Liver (tissue), 9 donors: ENCODE measurements around the gene KCTD2. TPM values are rescaled to one million over a fixed set of nuclear protein-coding genes. Genes with fewer than 3 reads are reported as not detected.
A peak's percentile ranks its signal among the peaks of the same experiment; 100 is the strongest.

Experiments
- DNase-seq: peaks from one replicate; pipeline ENCODE4 v3.0.0-alpha.2; 2017; ENCODE audit warnings: low spot score
- H3K27ac ChIP-seq, 2 donors: one replicate each; pipeline ENCODE4 v1.7.0; 2013; ENCODE audit warnings: inconsistent platforms in 2 of 2, low read length in 2 of 2, control low read depth in 1 of 2, low read depth in 1 of 2, mild to moderate bottlenecking in 1 of 2
- H3K27me3 ChIP-seq, 4 donors: one replicate each; pipeline versions ENCODE4 v1.6.1 to v1.7.0; 2013; ENCODE audit warnings: low read length in 3 of 4, inconsistent platforms in 1 of 4, mild to moderate bottlenecking in 1 of 4, moderate library complexity in 1 of 4; ENCODE audit not compliant: control insufficient read depth in 4 of 4, insufficient read depth in 4 of 4
- H3K36me3 ChIP-seq, 4 donors: one replicate each; pipeline versions ENCODE4 v1.6.1 to v1.7.0; 2013; ENCODE audit warnings: low read length in 3 of 4, mild to moderate bottlenecking in 3 of 4, low read depth in 1 of 4, moderate library complexity in 1 of 4; ENCODE audit not compliant: control insufficient read depth in 4 of 4, insufficient read depth in 3 of 4
- H3K4me1 ChIP-seq, 4 donors: one replicate each; pipeline versions ENCODE4 v1.6.1 to v1.7.0; 2013; ENCODE audit warnings: low read length in 3 of 4, mild to moderate bottlenecking in 3 of 4, moderate library complexity in 1 of 4; ENCODE audit not compliant: control insufficient read depth in 4 of 4, insufficient read depth in 4 of 4
- H3K4me3 ChIP-seq, 3 donors: one replicate each; pipeline versions ENCODE4 v1.6.1 to v1.7.0; 2013; ENCODE audit warnings: low read length in 3 of 3, control low read depth in 1 of 3, low read depth in 1 of 3, mild to moderate bottlenecking in 1 of 3
- H3K9ac ChIP-seq, 2 donors: one replicate each; pipeline ENCODE4 v1.7.0; 2013; ENCODE audit warnings: low read length in 2 of 2, mild to moderate bottlenecking in 2 of 2, moderate library complexity in 2 of 2, control low read depth in 1 of 2, low read depth in 1 of 2
- H3K9me3 ChIP-seq, 4 donors: one replicate each; pipeline versions ENCODE4 v1.6.1 to v1.7.0; 2013; ENCODE audit warnings: low read length in 3 of 4; ENCODE audit not compliant: control insufficient read depth in 4 of 4
- ATF3 ChIP-seq: IDR thresholded peaks from 2 replicates; pipeline ENCODE4 v1.6.1; 2016; ENCODE audit warnings: antibody characterized with exemption
- CTCF ChIP-seq: fragments of 150-350 bp; IDR thresholded peaks from 2 replicates; pipeline ENCODE4 v1.5.1; 2017; ENCODE audit warnings: improper control_type of control experiment, low read depth, low read length; ENCODE audit not compliant: missing input control
- EGR1 ChIP-seq, 2 donors: IDR thresholded peaks; 2 replicates each; pipeline ENCODE4 v1.6.1; 2016 to 2018; ENCODE audit warnings: antibody characterized with exemption in 2 of 2, low read depth in 2 of 2
- FOXA1 ChIP-seq: IDR thresholded peaks from 2 replicates; pipeline ENCODE4 v1.6.1; 2016; ENCODE audit warnings: antibody characterized with exemption
- FOXA2 ChIP-seq: IDR thresholded peaks from 2 replicates; pipeline ENCODE4 v1.6.1; 2016; ENCODE audit warnings: antibody characterized with exemption
- GABPA ChIP-seq, 2 donors: IDR thresholded peaks in 1 of 2; conservative IDR thresholded peaks in 1 of 2; 2 replicates each; pipeline ENCODE4 v1.6.1; 2016; ENCODE audit warnings: antibody characterized with exemption in 2 of 2, mild to moderate bottlenecking in 1 of 2, moderate library complexity in 1 of 2
- HNF4A ChIP-seq, 2 donors: conservative IDR thresholded peaks; 2 replicates each; pipeline ENCODE4 v1.6.1; 2016; ENCODE audit warnings: antibody characterized with exemption in 2 of 2, mild to moderate bottlenecking in 2 of 2
- HNF4G ChIP-seq: IDR thresholded peaks from 2 replicates; pipeline ENCODE4 v1.6.1; 2016; ENCODE audit warnings: antibody characterized with exemption
- JUND ChIP-seq, 2 donors: IDR thresholded peaks; 2 replicates each; pipeline ENCODE4 v1.6.1; 2016; ENCODE audit warnings: antibody characterized with exemption in 2 of 2
- MAX ChIP-seq: IDR thresholded peaks from 2 replicates; pipeline ENCODE4 v1.6.1; 2016; ENCODE audit warnings: antibody characterized with exemption
- NR2F2 ChIP-seq: IDR thresholded peaks from 2 replicates; pipeline ENCODE4 v1.6.1; 2016; ENCODE audit warnings: antibody characterized with exemption
- RAD21 ChIP-seq, 2 donors: IDR thresholded peaks; 2 replicates each; pipeline ENCODE4 v1.6.1; 2016; ENCODE audit warnings: antibody characterized with exemption in 2 of 2, mild to moderate bottlenecking in 2 of 2
- REST ChIP-seq: IDR thresholded peaks from 2 replicates; pipeline ENCODE4 v1.6.1; 2016; ENCODE audit warnings: antibody characterized with exemption, mild to moderate bottlenecking
- RXRA ChIP-seq, 2 donors: IDR thresholded peaks; 2 replicates each; pipeline ENCODE4 v1.6.1; 2017 to 2018; ENCODE audit warnings: antibody characterized with exemption in 2 of 2, mild to moderate bottlenecking in 1 of 2
- SP1 ChIP-seq: IDR thresholded peaks from 2 replicates; pipeline ENCODE4 v1.6.1; 2018; ENCODE audit warnings: antibody characterized with exemption, mild to moderate bottlenecking
- TAF1 ChIP-seq: conservative IDR thresholded peaks from 2 replicates; pipeline ENCODE4 v1.6.1; 2016; ENCODE audit warnings: antibody characterized with exemption, mild to moderate bottlenecking
- YY1 ChIP-seq: IDR thresholded peaks from 2 replicates; pipeline ENCODE4 v1.6.1; 2016; ENCODE audit warnings: antibody characterized with exemption, mild to moderate bottlenecking
- ZBTB33 ChIP-seq: IDR thresholded peaks from 2 replicates; pipeline ENCODE4 v1.6.1; 2016; ENCODE audit warnings: antibody characterized with exemption
- WGBS: extraction: QIAGEN DNeasy Blood & Tissue Kit; methylation state at CpG from one replicate; pipeline ENCODE4 v1.1.7; 2013; 5-methylcytosine and 5-hydroxymethylcytosine counted together
- polyA plus RNA-seq, 2 donors: library from polyadenylated mRNA; stranded (reverse) in 1 of 2; unstranded in 1 of 2; fragments of 200-250 nt in 1 of 2; fragments of >200 nt in 1 of 2; fragmentation: Nextera tagmentation in 1 of 2; extraction: Ambion mirVana in 1 of 2; gene quantifications; one replicate each; pipeline versions ENCODE4 v1.2.1 to v1.2.3, GENCODE V29; 2013 to 2015
- total RNA-seq, 2 donors: library from RNA; depleted of rRNA; stranded (reverse); fragments of >200 nt; gene quantifications; one replicate each; pipeline ENCODE4 v1.2.3, GENCODE V29; 2014
- donor health status: healthy.
- donor health status: healthy.
- donor health status: healthy.
- donor health status: healthy.
- donor health status: healthy.

The KCTD2 gene
- total and polyA plus RNA-seq, 4 donors = 2.4 to 8.2 (median 6.4) TPM

- Histone ChIP-seq H3K27me3 (no peaks in the 10 kb centered on the region), H3K9ac (no peak overlapping the region), H3K9me3 (no peaks in the 10 kb centered on the region), H3K4me1 (peaks cover 0 to 18% (median 14%) of the 10 kb centered on the region in 4 donors), H3K36me3 (peaks cover 4 to 21% (median 10%) of the 10 kb centered on the region in 4 donors), H3K4me3 (no peak overlapping the region), H3K27ac (no peak overlapping the region)
- DNase-seq = no peak
- TF ChIP-seq HNF4G (no peak), JUND (IDR thresholded peaks at IDR 0.05) (no peak), FOXA2 (no peak), CTCF (no peak), EGR1 (IDR thresholded peaks at IDR 0.05; ENCODE audit: low read depth in 2 of 2) (no peak), FOXA1 (no peak)
- WGBS = 91% methylated on average over 2 of the region's 2 CpGs
Measured at GRCh38 chr17:75051941-75052340, 4.9 kb downstream of the KCTD2 start.

GRCh38 chr17:75059369-75060345, 12.6 kb downstream of the KCTD2 start:
- peaks cover 14 to 35% (median 21%) of the 10 kb centered on the region in 4 donors for H3K36me3 ChIP-seq
- no peak for TF ChIP-seq JUND (IDR thresholded peaks at IDR 0.05)
- TF ChIP-seq HNF4A (conservative IDR thresholded peaks at IDR 0.05) = no peak
- no peak for TF ChIP-seq ATF3
- no peak for TF ChIP-seq HNF4G
- peak in 1 of 2 donors; percentile 14 for TF ChIP-seq RXRA (IDR thresholded peaks at IDR 0.05)
- TF ChIP-seq MAX = peak; percentile 8
- TF ChIP-seq CTCF = peak; percentile 61
- TF ChIP-seq TAF1 = no peak
- TF ChIP-seq FOXA2 = no peak
- TF ChIP-seq FOXA1 = no peak
- TF ChIP-seq ZBTB33 = no peak
- peak; percentile 41 for TF ChIP-seq YY1
- no peak for TF ChIP-seq NR2F2
- no peak for TF ChIP-seq EGR1 (IDR thresholded peaks at IDR 0.05; ENCODE audit: low read depth in 2 of 2)
- peak; percentile 11 for TF ChIP-seq SP1
- TF ChIP-seq GABPA (IDR thresholded peaks at IDR 0.05 in 1 of 2, conservative IDR thresholded peaks at IDR 0.05 in 1 of 2) = no peak
- TF ChIP-seq REST = no peak
- peak; percentile 81 to 84 for TF ChIP-seq RAD21 (IDR thresholded peaks at IDR 0.05)
- DNase-seq = no peak
- no peaks in the 10 kb centered on the region for H3K27me3 ChIP-seq
- peaks cover 0 to 11% (median 5%) of the 10 kb centered on the region in 4 donors for H3K4me1 ChIP-seq
- no peaks in the 10 kb centered on the region for H3K9me3 ChIP-seq
- H3K9ac ChIP-seq = no peak overlapping the region
- H3K4me3 ChIP-seq = no peak overlapping the region
- H3K27ac ChIP-seq = peak overlapping the region; percentile 48 to 53
- 66% methylated on average over 25 of the region's 25 CpGs for WGBS
